Femur (tissue), 1 donor: ENCODE measurements around the gene FGF2.

Source experiments
- DNase-seq: peaks from one replicate; pipeline ENCODE4 v3.0.0-alpha.2; 2017

The FGF2 gene

GRCh38 chr4:122946142-122946541 is 119.5 kb downstream of the FGF2 start:
- no peak for DNase-seq
